OCI-LY1 (cell line): ENCODE measurements around the gene TMEM59L.

Source experiments
- CTCF ChIP-seq: fragments of 200-600 bp; sonication (generic), shearing (Covaris generic); IDR thresholded peaks from 2 replicates; pipeline ENCODE4 v1.5.1; 2017; ENCODE audit warnings: mild to moderate bottlenecking, antibody characterized with exemption, low read length, moderate library complexity, mixed read lengths
- EZH2 ChIP-seq: fragments of 200-600 bp; sonication (generic), shearing (Covaris generic); IDR thresholded peaks from 2 replicates; pipeline ENCODE4 v1.8.0; 2017; ENCODE audit warnings: borderline replicate concordance, mixed run types, mild to moderate bottlenecking, antibody characterized with exemption, low read length, moderate library complexity, mixed read lengths

GRCh38 chr19:18650021-18650390, 37.3 kb downstream of the TMEM59L start:
- TF ChIP-seq EZH2 (no peak), CTCF (no peak)
